A549 treated with DMSO at 1 μM for 4 hours (cell line): ENCODE results near the gene TRIM68. TPM values are rescaled to one million over a fixed set of nuclear protein-coding genes. Genes with fewer than 3 reads are reported as not detected.

Experiments
- total RNA-seq: library from RNA; stranded (reverse); fragments of 200-300 nt; extraction: Qiagen RNA extraction; gene quantifications from 5 replicates; pipeline ENCODE4 v1.2.3, GENCODE V29; 2022; ENCODE audit warnings: low read depth

Gene TRIM68
- 8.7 to 11.7 TPM (median 10.6 TPM) in 5 replicates for total RNA-seq

GRCh38 chr11:4607781-4608666 lies at the start of gene TRIM68:
TSS of gene TRIM68 (minus strand) at chr11:4608231. CDS start at chr11:4605504, 2,727 bp downstream.

GRCh38 chr11:4643682-4644081 lies 35.7 kb upstream of the TRIM68 start, which contains the start of gene OR51E1:
TSS of gene OR51E1 (plus strand) at chr11:4643982. CDS start at chr11:4652527, 8,545 bp downstream.

GRCh38 chr11:4636962-4637661 lies 29.1 kb upstream of the TRIM68 start, which contains the start of gene OR51D1:
TSS of gene OR51D1 (plus strand) at chr11:4637477. CDS start at chr11:4639791, 2,314 bp downstream.

GRCh38 chr11:4593739-4594138 lies 14.3 kb downstream of the TRIM68 start, which contains the start of gene OR52I1:
TSS of gene OR52I1 (plus strand) at chr11:4594039. CDS start at chr11:4594039, 0 bp downstream.

GRCh38 chr11:4581443-4581842 lies 26.6 kb downstream of the TRIM68 start, which contains the start of gene OR52I2:
TSS of gene OR52I2 (plus strand) at chr11:4581743.

Other genes with a start within 250 kb of the TRIM68 start
- gene OR52B4, start 239.8 kb downstream of the TRIM68 start, total RNA-seq: not detected in 5 replicates
- gene TRIM21, start 214.5 kb downstream of the TRIM68 start, total RNA-seq: 16.7 to 21.8 TPM (median 21.2 TPM) in 5 replicates
- gene OR52K2, start 158.9 kb downstream of the TRIM68 start, total RNA-seq: not detected in 5 replicates
- not detected in 5 replicates for gene OR52K1, start 125.6 kb downstream of the TRIM68 start, total RNA-seq
- not detected in 5 replicates for gene OR52M1, start 63.0 kb downstream of the TRIM68 start, total RNA-seq
- not detected in 5 replicates for gene OR52I2, start 26.5 kb downstream of the TRIM68 start, total RNA-seq
- not detected in 5 replicates for gene OR52I1, start 14.2 kb downstream of the TRIM68 start, total RNA-seq
- not detected in 5 replicates for gene OR51D1, start 29.2 kb upstream of the TRIM68 start, total RNA-seq
- gene OR51E1, start 35.8 kb upstream of the TRIM68 start, total RNA-seq: not detected in 5 replicates
- gene OR51E2, start 89.6 kb upstream of the TRIM68 start, total RNA-seq: not detected in 5 replicates
- not detected in 5 replicates for gene MMP26, start 96.6 kb upstream of the TRIM68 start, total RNA-seq
- not detected in 5 replicates for gene OR51F1, start 161.7 kb upstream of the TRIM68 start, total RNA-seq
- gene OR52R1, start 196.1 kb upstream of the TRIM68 start, total RNA-seq: not detected in 5 replicates
- not detected in 5 replicates for gene OR51F2, start 213.1 kb upstream of the TRIM68 start, total RNA-seq
- not detected in 5 replicates for gene OR51S1, start 241.0 kb upstream of the TRIM68 start, total RNA-seq